NCI-H128 (cell line): ENCODE results near the gene THAP7.
"Not testable (repeated sequence)": the region's sequence is repeated elsewhere in the genome, so short reads cannot be mapped to it uniquely, and the experiment has no call there.

ENCODE experiments used
- DNase-seq: peaks from one replicate; lab custom pipeline; 2025; ENCODE audit not compliant: unreplicated experiment; lab: John Stamatoyannopoulos, UW

Gene THAP7

DNA sequence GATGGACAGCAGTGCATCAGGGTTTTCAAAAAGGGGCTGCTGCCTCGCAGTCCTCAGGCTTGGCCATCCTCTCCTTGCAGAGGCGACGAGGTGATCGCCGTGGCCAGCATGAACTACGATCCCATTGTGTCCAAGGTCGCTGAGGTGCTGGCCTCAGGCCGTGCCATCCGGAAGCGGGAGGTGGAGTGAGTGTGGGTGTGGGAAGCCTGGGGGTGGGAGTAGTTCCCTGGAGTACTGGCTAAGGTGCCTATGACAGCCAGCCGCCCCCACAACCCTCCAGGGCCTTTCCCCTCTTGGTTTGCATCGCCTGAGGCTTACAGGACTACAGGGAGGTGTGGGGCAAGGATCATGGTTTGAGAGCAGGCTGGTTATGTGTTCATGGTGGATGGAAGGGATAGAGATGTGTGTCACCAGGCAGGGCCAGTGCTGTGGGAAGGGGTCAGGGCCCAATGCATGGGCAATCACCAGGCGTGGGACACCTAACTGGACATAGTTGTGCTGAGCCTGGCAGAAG is 21.9 kb downstream of the THAP7 start:
- no peak for DNase-seq

DNA sequence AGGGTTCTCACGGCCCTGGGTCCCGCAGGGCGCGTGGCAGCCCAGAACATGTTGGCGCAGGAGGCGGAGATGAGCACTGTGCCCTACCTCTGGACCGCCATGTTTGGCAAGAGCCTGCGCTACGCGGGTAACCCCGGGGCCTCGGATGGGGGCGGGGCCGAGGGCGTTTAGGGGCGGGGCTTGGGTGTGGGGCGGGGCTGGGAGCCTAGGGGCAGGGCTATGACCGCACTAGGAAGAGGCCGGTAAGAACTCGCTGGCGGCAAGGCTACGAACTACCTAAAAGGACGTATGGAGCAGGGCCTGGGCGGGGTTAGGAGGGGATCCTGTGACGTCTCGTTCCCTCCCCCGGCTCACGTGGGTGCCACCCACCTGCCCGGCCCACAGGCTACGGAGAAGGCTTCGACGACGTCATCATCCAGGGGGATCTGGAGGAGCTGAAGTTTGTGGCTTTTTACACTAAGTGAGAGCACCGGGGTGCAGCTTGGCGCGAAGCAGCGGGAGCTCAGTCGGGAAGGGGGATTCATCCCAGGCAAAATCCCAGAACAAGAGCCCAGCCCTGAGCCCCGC is 22.6 kb downstream of the THAP7 start:
- no peak for DNase-seq

DNA sequence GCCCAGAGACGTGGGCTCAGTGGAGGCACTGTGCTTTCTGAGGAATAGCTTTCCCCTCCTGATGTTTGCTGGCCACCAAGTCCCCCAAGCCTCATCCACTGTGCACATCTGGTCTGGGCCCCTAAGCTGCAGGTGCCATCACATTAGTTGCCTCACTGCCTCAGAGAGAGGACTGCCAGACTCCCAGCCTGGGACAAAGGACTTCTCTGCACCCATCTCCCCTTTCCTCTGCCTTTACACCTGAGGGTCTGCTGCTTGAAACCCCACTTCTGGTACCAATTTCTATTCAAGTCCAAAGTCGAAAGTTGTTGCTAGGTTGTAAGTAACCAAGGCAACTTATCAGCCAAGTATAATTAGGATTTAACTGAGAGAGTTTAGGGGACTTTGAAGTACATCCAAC is 23.5 kb downstream of the THAP7 start:
- no peak for DNase-seq

DNA sequence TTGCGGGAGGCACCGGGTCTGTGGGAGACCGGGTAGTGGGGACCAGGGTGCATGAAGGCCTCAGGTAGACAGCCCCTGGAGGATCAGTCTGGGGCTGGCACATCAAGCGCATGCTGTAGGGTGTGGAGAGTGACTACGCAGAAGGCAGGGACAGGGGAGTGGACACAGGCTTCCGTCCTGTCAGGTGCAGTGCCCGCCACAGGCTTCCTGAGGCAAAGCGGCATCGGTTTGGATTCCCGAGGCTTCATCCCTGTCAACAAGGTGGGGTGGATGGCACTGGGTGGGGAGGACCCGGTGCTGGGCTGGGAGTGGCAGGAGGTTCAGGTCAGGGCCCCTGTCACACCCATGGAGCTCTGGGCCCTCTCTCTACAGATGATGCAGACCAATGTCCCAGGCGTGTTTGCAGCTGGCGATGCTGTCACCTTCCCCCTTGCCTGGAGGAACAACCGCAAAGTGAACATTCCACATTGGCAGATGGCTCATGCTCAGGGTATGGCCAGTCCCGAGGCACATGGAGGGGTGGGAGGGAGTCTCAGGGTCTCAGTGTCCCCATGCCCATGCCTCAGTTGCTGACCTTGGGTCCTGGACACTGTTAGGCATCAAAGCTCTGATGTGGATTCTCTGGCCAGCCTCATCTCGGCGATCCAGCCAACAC is 24.3 kb downstream of the THAP7 start:
- no peak for DNase-seq

DNA sequence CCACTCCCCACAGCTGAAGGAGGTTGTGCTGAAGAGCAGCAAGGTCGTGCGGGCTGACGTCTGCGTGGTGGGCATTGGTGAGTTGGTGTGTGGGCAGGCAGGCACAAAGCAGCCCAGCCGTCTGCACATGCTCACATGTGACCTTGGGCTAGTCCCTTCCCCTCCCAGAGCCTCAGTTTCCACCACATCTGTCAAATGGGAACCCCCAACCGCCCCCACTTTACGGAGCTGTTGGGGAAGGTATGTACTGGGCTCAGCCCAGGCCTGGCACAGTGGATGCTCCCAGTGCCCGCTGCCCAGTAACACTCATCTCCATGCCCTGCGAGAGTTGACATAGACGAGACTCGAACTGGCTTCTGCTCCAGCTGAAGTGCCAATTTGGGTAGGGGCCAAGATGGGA is 24.9 kb downstream of the THAP7 start:
- DNase-seq: no peak

DNA sequence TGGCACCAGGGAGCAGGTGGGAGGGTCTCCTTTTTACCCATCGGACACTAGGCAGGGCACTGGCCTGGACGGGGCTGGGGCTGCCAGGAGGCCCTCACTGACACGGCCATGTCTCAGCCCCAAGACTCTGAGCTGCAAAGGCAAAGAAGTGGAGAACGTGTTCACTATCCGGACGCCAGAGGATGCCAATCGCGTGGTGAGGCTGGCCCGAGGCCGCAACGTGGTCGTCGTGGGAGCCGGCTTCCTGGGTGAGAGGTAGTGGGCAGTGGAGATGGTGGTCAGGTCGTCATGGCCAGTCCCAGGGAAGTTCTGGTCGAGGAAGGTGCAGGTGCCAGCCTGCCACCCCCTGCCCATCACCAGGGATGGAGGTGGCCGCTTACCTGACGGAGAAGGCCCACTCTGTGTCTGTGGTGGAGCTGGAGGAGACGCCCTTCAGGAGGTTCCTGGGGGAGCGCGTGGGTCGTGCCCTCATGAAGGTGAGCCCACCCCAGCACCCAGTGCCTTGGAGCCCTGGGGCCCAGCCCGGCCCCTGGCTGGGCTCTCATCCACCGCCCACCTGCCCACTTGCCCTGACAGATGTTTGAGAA is 25.5 kb downstream of the THAP7 start:
- DNase-seq: no peak

DNA sequence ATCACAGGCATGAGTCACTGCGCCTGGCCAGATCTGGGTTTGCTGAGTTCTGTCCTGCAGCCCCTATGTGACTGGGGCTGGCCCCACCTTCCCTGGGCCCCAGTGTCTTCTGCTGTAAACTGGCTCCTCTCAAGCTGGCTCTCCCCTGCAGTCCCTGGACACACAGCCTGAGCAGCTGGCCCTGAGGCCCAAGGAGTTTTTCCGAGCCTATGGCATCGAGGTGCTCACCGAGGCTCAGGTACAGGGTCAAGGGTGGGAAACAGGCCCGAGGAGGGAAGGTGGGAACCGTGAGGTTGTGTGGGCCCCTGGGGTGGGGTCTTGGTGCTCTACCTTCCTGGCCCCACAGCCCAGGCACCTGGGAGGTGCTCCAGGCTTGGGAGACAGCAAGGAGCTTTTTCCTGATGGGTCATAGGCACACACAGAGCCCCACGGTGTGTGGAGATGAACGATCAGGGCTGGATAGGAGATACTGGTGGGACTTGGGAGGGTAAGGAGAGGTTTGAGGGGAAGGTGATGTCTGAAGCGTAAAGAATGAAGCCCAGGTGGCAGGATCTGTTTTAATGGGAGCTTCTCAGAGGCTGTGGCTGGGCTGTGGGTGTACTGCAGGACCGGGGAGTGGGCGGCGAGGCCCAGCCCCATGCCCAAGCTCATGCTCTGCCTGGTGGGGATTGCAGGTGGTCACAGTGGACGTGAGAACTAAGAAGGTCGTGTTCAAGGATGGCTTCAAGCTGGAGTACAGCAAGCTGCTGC is 26.2 kb downstream of the THAP7 start:
- DNase-seq: no peak

DNA sequence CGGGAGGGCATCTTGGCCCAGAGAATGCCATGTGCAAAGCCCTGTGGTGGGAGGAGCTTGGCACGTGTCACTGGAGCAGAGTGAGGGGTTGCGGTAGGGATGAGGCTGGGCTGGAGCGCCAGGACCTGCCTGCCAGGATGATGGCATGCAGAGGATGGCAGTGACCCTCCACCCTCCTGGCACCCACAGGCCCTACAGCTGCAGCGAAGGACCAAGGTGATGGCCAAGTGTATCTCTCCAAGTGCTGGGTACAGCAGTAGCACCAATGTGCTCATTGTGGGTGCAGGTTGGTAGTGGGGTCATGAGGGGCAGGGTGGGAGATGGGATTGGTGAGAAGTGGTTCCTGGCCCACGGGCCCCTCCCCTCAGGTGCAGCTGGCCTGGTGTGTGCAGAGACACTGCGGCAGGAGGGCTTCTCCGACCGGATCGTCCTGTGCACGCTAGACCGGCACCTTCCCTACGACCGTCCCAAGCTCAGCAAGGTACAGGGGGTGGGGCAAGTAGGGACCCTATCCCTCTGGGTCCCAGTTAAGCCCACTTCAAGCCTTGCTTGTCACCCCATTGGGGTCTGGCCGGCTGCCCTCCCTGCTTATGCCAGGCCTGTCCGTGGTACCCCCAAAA is 27.5 kb downstream of the THAP7 start:
- no peak for DNase-seq

DNA sequence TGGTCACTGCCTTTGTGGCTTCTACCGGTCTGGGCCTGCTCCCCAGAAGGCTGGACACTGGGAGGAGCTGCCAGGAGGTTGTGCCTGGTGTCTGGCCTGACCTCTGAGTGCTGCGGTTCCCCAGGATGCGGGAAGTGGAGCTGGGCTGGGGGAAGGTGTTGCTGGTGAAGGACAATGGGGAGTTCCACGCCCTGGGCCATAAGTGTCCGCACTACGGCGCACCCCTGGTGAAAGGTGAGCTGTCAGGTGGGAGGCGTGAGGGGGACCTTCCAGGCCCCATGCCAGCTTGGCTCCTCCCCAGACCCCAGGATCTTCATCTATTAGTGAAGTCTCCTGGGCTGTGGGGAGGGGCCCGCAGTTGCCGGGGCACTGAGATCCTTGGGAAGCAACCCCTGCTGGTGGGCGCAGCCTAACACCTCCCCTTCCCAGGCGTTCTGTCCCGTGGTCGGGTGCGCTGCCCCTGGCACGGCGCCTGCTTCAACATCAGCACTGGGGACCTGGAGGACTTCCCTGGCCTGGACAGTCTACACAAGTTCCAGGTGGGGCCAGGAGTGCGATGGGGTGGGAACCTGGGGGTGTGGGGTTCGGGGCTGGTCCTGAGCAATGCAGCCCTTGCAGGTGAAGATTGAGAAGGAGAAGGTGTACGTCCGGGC is 28.2 kb downstream of the THAP7 start:
- DNase-seq: no peak

DNA sequence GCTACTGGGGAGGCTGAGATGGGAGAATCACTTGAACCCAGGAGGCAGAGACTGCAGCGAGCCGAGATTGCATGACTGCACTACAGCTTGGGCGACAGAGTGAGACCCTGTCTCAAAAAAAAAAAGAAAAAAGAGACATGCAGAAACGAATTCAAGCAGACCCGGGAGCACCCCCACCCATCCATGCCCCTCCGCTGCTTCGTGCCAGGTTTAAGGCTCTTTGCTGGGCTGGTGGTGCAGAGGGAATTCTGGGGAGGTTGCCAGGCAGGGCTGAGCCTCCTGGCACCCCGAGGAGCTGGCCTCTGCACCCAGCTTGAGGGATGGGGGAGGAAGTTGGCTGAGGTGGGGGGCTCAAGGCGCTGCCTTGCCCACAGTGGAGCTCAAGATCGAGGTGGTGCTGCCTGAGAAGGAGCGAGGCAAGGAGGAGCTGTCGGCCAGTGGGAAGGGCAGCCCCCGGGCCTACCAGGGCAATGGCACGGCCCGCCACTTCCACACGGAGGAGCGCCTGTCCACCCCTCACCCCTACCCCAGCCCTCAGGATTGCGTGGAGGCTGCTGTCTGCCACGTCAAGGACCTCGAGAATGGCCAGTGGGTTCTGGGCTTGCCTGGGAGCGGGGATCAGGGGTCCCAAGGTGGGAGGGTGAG is 28.9 kb downstream of the THAP7 start:
- DNase-seq: no peak

DNA sequence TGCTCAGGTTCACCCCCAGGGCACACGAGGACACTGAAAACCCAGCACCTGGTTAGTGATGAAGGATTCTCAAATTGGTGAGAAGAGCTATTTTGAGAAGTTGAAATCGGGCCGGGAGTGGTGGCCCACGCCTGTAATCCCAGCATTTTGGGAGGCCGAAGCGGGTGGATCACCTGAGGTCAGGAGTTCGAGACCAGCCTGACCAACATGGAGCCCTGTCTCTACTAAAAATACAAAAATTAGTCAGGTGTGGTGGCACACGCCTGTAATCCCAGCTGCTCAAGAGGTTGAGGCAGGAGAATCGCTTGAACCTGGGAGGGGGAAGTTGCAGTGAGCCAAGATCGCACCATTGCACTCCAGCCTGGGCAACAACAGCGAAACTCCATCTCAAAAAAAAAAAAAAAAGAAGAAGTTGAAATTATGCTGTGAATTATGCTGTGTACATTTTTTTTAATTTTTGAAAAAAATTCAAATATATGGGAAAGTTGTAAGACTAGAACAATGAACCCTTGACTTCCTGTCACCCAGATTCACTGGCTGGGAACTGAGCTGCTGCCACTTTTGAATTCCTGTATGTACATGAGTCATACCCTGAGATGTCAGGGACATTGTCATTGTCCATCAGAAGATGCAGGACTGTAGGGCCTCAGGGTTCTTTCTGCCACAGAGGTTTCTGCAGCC is 29.8 kb downstream of the THAP7 start:
- DNase-seq: not testable (repeated sequence)

DNA sequence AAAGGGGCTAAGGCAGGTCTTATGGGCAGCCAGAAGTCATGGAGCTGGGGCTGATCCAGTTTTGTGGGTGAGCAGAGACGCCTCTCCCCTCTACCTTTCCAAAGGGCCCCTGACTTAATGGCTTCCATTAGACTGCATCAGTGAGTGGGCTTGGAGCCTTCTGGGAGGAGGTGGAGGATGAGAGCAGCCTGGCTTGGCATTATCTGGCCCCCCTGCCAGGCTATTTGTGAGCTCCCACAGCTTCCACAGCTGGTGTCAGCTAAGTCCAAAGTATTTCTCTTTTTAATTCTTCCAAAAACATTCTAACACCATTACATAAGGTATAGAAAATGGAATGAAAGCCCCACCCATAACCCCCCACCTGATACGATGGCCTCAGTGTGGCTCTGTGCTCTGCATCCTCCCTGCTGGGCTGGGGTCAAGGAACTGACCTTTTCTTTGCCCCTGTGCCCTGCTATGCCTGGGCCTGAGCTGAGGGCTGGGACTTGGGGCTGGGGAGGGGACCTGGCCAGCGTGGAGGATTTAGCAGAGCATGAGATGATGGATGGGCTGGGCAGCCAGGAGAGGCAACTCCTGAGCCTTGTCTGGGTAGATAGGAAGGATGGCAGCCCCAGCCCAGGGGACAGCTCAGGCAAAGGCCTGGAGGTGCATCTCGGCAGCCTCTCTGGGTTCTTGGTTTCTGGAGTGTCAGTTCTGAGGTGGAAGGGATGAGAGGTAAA is 30.8 kb downstream of the THAP7 start:
- DNase-seq: no peak

DNA sequence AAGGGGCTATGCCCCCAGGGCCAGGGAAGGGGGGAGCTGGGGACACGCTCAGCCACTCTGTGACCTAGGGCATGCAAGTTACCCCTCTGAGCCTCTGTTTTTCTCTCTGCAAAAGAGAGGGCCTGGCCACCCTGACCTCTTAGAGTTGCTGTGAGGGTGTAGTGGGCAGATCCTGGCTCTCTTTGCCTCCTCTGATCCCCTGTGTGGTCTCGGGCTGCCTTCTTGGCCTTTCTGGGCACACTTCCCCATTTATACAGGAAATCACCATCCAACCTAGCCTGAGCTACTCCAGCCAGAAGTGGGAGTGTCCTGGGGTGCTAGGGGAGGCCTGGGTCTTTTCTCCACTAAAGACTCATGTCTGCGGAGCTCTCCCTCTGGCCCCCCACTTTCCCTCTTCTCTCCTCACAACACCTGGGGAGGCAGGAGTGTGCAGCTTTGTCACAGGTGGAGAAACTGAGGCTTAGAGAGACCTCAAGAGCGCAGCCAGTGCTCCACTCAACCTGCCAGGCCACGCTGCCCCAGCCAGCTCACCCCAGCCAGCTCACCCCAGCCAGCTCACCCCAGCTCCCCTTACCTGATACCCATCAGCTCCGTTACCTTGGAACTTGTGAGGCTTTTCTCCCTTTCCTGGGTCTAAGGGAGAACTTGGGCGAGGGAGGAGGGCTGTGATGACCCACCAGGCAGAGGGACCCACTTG is 33.5 kb downstream of the THAP7 start:
- no peak for DNase-seq

DNA sequence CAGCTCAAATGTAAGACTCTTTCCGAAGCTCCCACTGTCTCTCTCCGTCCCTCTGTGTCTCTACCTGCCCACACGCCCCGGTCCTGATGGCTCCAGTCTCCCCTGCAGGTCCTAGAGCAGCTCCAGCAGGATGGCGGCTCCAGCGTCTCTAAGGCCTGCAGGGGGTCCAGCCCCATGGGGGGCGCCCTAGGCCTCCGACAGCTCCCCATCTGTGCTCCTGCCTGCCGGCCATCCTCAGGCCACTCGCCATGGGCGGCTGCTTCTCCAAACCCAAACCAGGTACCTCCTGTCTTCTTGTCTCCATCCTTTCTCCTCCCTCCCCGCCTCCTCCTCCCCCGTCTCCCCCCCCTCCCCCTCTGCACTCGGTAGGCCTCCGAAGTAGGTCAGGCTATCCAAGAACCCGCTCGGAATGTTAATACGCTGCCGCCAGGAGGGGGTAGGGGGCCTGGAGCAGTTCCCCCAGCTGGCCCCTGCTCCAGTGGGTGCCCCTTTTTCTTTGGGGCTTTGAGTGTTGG is 34.2 kb downstream of the THAP7 start:
- no peak for DNase-seq

DNA sequence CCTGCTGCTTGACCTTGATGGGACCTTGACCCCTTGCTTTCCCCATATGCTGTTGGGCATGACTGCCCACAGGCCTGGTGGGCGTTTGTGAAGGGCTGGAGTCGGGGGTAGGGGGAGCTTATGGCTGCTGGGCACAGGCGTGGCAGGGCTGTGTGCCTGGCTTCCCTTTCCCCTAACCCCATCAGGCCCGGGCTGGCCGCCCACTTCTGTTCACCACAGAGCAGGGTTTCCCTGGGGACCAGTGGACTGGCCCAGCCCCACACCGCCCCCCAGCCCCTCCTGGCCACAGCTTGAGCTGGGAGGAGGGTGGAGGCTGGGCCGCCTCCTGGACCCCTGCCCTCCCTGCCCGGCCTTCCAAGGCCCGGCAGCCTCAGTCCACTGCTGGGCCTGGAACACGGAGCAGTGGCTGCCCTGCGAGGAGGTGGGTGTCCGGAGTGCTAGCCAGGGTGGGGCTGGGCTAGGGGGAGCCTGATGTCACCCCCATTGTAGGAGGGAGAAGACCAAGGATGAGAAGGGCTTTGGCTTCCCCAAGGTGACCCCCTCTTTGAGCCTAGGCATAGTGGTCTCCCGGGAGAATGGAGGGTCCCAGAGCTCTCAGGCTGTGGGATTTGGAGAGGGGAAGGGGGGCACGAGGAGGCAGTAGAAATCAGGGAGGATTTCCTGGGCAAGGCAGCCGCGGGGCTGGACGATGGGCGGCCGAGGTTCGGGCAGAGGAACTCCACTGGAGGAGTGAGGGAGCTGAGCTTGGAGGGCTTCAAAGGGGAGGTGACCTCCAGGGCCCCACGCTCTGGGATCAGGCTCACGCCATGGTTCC is 34.8 kb downstream of the THAP7 start, which contains the start of gene AIFM3:
Gene AIFM3 (plus strand): TSS at position 373 of the 814 bp plus-strand sequence. CDS start 690 bp downstream, outside the sequence.
- DNase-seq: no peak

DNA sequence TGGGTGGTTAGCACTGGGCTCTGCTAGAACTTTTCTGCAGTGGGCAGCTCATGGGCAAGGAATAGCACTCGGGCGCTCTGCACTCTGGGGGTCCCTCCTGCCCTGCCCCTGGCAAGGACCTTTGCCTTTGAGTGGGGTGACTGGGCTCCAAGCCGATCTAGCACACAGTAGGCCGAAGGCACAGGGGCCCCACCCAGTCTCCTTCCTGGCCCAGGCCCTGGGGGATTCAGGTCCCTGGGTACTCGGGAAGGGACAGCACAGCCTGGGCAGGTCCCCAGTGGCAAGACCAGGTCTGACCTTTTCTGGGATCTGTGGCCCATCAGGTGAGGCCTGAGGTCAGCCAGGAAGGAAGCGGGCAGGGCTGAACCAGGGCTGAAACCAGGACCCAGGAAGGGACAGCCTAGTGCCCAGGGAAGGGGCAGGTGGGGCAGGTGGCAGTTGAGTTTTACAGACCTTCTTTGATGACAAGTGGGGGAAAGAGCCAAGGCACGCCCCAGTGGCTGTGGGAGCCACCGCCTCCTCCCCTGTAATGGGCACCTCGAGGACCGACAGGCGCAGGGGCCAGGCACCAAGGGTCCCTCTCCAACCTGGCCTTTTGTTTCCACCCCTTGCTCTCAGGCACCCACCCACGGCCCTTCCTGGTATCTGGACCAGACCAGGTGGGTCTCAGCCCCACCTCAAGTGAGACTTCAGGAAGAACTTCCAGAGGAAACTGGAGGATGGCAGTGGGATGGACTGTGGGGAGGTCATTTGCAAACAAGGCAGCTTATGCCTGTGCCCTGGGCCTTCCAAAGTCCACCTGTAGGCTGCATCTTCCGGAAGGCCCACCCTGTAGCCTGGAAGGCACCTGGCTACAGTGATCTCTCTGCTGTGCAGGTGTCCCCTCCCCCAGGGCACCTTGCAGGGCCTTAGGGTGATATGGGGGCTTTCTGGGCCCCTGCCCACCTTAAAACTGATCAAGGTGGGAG is 35.7 kb downstream of the THAP7 start:
- DNase-seq: no peak
